Right lobe of liver (tissue), 4 donors: ENCODE results near the gene TEP1.

Source experiments
- CTCF ChIP-seq, 4 donors: fragments of 200-600 bp in 3 of 4; fragments of 450-650 bp in 1 of 4; IDR thresholded peaks; one replicate each; pipeline versions ENCODE4 v1.5.1 to v1.8.0; 2016 to 2022; ENCODE audit warnings: antibody characterized with exemption in 4 of 4, mild to moderate bottlenecking in 2 of 4
- POLR2A ChIP-seq: fragments of 450-650 bp; IDR thresholded peaks from one replicate; pipeline ENCODE4 v1.6.1; 2017; ENCODE audit warnings: antibody characterized with exemption, mild to moderate bottlenecking
- donor health status: DM: no; HTN: no; CAD: no.
- donor health status: DM: no; HTN: no; CAD: no.
- donor health status: DM: no; HTN: yes; CAD: no.

- no peak for TF ChIP-seq CTCF (IDR thresholded peaks at IDR 0.05)
- no peak for TF ChIP-seq POLR2A
These were observed 84.6 kb downstream of the TEP1 start for GRCh38 chr14:20328705-20329104.
